K562 (cell line): ENCODE results near the gene MFAP3L.

Source experiments
- HCFC1 ChIP-seq: IDR thresholded peaks from 2 replicates; pipeline ENCODE4 v1.6.1; 2012; ENCODE audit warnings: low read depth, low read length, improper control_type of control experiment
- HDAC2 ChIP-seq: fragments of 450-650 bp; IDR thresholded peaks from 2 replicates; pipeline ENCODE4 v1.6.1; 2016; ENCODE audit warnings: mild to moderate bottlenecking
- NR3C1 ChIP-seq: sonication (generic); formaldehyde crosslinking; IDR thresholded peaks from 2 replicates; pipeline ENCODE4 v1.8.1; 2022; ENCODE audit warnings: missing genetic modification reagents
- PML ChIP-seq: IDR thresholded peaks from 2 replicates; pipeline ENCODE4 v1.6.1; 2012; ENCODE audit warnings: low read length, inconsistent platforms
- SFPQ ChIP-seq: fragments of 200-400 bp; formaldehyde crosslinking; IDR thresholded peaks from 2 replicates; pipeline ENCODE4 v1.6.1; 2017; ENCODE audit warnings: mild to moderate bottlenecking, low read depth, low read length, moderate library complexity
- SOX6 ChIP-seq: fragments of 450-650 bp; IDR thresholded peaks from 2 replicates; pipeline ENCODE4 v1.6.1; 2014; ENCODE audit warnings: mild to moderate bottlenecking
- TRIM24 ChIP-seq, 2 experiments: fragments of 450-650 bp; IDR thresholded peaks; 2 replicates each; pipeline ENCODE4 v1.6.1; 2016
- XRCC4 ChIP-seq: IDR thresholded peaks from one replicate; pipeline ENCODE4 v1.6.1; 2011; ENCODE audit not compliant: insufficient read depth, insufficient read length; ENCODE audit errors: extremely low read depth
- TF ChIP-seq, protein P1 (sequence below), 3 experiments: IDR thresholded peaks in 2 of 3; conservative IDR thresholded peaks in 1 of 3; 2 replicates each; pipeline ENCODE4 v1.5.1; 2011 to 2012; ENCODE audit warnings: low read length in 3 of 3, mild to moderate bottlenecking in 3 of 3, control low read depth in 2 of 3, improper control_type of control experiment in 1 of 3, inconsistent platforms in 1 of 3, low read depth in 1 of 3, mixed read lengths in 1 of 3, moderate library complexity in 1 of 3; ENCODE audit not compliant: insufficient read depth in 2 of 3
- TF ChIP-seq, protein P2 (sequence below): fragments of 250-450 bp; sonication (Bioruptor Pico); IDR thresholded peaks from 2 replicates; pipeline ENCODE4 v1.5.0; 2020; ENCODE audit warnings: mild to moderate bottlenecking, borderline replicate concordance
- TF ChIP-seq, protein P3 (sequence below): fragments of 200-600 bp; sonication (generic); IDR thresholded peaks from one replicate; pipeline ENCODE4 v1.6.1; 2012; ENCODE audit warnings: mild to moderate bottlenecking, low read depth, low read length, inconsistent platforms

DNA sequence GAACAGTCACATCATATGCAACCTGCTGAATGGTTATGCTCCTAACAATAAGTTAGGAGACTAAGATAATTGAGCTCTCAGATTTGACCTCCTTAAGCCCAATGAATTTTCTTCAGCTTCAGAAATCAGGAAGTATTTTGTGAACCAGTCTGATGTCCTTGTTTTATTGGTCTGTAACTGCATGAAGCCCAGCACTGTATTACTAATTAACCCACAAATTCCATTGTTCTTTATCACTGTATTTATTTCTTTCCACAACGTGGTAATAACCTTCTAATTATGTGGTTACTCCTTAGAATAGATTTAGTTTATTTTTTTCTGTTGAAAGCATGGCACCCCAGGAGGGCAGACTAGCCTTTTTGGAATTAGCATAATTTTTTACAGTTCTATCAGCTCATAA, 3.9 kb upstream of the MFAP3L start:
- TF ChIP-seq SOX6, result no peak
- TF ChIP-seq HCFC1, result no peak
- TF ChIP-seq PML, result no peak
- TF ChIP-seq HDAC2, result no peak
- TF ChIP-seq, protein P1, sequence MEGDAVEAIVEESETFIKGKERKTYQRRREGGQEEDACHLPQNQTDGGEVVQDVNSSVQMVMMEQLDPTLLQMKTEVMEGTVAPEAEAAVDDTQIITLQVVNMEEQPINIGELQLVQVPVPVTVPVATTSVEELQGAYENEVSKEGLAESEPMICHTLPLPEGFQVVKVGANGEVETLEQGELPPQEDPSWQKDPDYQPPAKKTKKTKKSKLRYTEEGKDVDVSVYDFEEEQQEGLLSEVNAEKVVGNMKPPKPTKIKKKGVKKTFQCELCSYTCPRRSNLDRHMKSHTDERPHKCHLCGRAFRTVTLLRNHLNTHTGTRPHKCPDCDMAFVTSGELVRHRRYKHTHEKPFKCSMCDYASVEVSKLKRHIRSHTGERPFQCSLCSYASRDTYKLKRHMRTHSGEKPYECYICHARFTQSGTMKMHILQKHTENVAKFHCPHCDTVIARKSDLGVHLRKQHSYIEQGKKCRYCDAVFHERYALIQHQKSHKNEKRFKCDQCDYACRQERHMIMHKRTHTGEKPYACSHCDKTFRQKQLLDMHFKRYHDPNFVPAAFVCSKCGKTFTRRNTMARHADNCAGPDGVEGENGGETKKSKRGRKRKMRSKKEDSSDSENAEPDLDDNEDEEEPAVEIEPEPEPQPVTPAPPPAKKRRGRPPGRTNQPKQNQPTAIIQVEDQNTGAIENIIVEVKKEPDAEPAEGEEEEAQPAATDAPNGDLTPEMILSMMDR (IDR thresholded peaks at IDR 0.05 in 2 of 3, conservative IDR thresholded peaks at IDR 0.05 in 1 of 3; ENCODE audit: insufficient read depth in 2 of 3, low read depth in 1 of 3, low read length in 3 of 3), result no peak
- TF ChIP-seq, protein P2, sequence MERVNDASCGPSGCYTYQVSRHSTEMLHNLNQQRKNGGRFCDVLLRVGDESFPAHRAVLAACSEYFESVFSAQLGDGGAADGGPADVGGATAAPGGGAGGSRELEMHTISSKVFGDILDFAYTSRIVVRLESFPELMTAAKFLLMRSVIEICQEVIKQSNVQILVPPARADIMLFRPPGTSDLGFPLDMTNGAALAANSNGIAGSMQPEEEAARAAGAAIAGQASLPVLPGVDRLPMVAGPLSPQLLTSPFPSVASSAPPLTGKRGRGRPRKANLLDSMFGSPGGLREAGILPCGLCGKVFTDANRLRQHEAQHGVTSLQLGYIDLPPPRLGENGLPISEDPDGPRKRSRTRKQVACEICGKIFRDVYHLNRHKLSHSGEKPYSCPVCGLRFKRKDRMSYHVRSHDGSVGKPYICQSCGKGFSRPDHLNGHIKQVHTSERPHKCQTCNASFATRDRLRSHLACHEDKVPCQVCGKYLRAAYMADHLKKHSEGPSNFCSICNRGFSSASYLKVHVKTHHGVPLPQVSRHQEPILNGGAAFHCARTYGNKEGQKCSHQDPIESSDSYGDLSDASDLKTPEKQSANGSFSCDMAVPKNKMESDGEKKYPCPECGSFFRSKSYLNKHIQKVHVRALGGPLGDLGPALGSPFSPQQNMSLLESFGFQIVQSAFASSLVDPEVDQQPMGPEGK (CRISPR knock-in tag), result no peak
- no peak for TF ChIP-seq NR3C1 (CRISPR knock-in tag)
- TF ChIP-seq TRIM24 (IDR thresholded peaks at IDR 0.05), result no peak
- no peak for TF ChIP-seq SFPQ
- TF ChIP-seq XRCC4, result no peak
- TF ChIP-seq, protein P3, sequence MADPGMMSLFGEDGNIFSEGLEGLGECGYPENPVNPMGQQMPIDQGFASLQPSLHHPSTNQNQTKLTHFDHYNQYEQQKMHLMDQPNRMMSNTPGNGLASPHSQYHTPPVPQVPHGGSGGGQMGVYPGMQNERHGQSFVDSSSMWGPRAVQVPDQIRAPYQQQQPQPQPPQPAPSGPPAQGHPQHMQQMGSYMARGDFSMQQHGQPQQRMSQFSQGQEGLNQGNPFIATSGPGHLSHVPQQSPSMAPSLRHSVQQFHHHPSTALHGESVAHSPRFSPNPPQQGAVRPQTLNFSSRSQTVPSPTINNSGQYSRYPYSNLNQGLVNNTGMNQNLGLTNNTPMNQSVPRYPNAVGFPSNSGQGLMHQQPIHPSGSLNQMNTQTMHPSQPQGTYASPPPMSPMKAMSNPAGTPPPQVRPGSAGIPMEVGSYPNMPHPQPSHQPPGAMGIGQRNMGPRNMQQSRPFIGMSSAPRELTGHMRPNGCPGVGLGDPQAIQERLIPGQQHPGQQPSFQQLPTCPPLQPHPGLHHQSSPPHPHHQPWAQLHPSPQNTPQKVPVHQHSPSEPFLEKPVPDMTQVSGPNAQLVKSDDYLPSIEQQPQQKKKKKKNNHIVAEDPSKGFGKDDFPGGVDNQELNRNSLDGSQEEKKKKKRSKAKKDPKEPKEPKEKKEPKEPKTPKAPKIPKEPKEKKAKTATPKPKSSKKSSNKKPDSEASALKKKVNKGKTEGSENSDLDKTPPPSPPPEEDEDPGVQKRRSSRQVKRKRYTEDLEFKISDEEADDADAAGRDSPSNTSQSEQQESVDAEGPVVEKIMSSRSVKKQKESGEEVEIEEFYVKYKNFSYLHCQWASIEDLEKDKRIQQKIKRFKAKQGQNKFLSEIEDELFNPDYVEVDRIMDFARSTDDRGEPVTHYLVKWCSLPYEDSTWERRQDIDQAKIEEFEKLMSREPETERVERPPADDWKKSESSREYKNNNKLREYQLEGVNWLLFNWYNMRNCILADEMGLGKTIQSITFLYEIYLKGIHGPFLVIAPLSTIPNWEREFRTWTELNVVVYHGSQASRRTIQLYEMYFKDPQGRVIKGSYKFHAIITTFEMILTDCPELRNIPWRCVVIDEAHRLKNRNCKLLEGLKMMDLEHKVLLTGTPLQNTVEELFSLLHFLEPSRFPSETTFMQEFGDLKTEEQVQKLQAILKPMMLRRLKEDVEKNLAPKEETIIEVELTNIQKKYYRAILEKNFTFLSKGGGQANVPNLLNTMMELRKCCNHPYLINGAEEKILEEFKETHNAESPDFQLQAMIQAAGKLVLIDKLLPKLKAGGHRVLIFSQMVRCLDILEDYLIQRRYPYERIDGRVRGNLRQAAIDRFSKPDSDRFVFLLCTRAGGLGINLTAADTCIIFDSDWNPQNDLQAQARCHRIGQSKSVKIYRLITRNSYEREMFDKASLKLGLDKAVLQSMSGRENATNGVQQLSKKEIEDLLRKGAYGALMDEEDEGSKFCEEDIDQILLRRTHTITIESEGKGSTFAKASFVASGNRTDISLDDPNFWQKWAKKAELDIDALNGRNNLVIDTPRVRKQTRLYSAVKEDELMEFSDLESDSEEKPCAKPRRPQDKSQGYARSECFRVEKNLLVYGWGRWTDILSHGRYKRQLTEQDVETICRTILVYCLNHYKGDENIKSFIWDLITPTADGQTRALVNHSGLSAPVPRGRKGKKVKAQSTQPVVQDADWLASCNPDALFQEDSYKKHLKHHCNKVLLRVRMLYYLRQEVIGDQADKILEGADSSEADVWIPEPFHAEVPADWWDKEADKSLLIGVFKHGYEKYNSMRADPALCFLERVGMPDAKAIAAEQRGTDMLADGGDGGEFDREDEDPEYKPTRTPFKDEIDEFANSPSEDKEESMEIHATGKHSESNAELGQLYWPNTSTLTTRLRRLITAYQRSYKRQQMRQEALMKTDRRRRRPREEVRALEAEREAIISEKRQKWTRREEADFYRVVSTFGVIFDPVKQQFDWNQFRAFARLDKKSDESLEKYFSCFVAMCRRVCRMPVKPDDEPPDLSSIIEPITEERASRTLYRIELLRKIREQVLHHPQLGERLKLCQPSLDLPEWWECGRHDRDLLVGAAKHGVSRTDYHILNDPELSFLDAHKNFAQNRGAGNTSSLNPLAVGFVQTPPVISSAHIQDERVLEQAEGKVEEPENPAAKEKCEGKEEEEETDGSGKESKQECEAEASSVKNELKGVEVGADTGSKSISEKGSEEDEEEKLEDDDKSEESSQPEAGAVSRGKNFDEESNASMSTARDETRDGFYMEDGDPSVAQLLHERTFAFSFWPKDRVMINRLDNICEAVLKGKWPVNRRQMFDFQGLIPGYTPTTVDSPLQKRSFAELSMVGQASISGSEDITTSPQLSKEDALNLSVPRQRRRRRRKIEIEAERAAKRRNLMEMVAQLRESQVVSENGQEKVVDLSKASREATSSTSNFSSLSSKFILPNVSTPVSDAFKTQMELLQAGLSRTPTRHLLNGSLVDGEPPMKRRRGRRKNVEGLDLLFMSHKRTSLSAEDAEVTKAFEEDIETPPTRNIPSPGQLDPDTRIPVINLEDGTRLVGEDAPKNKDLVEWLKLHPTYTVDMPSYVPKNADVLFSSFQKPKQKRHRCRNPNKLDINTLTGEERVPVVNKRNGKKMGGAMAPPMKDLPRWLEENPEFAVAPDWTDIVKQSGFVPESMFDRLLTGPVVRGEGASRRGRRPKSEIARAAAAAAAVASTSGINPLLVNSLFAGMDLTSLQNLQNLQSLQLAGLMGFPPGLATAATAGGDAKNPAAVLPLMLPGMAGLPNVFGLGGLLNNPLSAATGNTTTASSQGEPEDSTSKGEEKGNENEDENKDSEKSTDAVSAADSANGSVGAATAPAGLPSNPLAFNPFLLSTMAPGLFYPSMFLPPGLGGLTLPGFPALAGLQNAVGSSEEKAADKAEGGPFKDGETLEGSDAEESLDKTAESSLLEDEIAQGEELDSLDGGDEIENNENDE, result no peak
